Right lobe of liver (tissue), 4 donors: ENCODE results near the gene ASPDH.

Experiments
- POLR2A ChIP-seq: fragments of 450-650 bp; IDR thresholded peaks from one replicate; pipeline ENCODE4 v1.6.1; 2017; ENCODE audit warnings: antibody characterized with exemption, mild to moderate bottlenecking
- TF ChIP-seq, protein P1 (sequence below), 4 donors: fragments of 200-600 bp in 3 of 4; fragments of 450-650 bp in 1 of 4; IDR thresholded peaks; one replicate each; pipeline versions ENCODE4 v1.5.1 to v1.8.0; 2016 to 2022; ENCODE audit warnings: antibody characterized with exemption in 4 of 4, mild to moderate bottlenecking in 2 of 4
- donor health status: DM: no; HTN: no; CAD: no.
- donor health status: DM: no; HTN: no; CAD: no.
- donor health status: DM: no; HTN: yes; CAD: no.

DNA sequence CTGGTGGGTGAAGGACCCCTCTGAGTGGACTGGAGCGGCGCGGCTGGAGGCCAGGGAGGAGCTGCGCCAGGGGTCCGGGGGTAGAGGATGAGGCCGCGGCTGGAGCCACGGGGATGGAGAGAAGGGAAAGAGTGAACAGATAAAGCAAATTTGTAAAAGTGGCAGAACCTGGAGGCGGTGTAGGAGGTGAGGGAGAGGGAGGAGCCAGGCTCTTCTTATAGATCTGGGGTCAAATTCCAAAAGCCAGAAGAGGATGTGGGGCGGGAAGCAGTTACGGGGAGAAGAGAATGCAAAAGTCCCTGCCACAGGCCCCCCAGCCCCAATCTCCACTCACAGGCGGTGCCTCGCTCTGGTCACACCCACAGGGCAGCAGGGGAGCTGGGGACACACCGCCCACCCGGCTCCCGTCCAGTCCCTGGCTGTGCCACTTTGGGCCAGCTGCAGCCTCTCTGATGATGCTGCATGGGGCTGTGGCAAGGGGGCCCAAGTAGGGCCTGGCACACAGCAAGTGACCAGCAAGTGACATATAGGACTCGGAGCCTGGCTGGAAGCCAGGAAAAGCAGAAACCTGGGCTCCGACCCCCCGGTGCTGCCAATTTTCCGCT lies 43.4 kb upstream of the ASPDH start:
- TF ChIP-seq, protein P1, sequence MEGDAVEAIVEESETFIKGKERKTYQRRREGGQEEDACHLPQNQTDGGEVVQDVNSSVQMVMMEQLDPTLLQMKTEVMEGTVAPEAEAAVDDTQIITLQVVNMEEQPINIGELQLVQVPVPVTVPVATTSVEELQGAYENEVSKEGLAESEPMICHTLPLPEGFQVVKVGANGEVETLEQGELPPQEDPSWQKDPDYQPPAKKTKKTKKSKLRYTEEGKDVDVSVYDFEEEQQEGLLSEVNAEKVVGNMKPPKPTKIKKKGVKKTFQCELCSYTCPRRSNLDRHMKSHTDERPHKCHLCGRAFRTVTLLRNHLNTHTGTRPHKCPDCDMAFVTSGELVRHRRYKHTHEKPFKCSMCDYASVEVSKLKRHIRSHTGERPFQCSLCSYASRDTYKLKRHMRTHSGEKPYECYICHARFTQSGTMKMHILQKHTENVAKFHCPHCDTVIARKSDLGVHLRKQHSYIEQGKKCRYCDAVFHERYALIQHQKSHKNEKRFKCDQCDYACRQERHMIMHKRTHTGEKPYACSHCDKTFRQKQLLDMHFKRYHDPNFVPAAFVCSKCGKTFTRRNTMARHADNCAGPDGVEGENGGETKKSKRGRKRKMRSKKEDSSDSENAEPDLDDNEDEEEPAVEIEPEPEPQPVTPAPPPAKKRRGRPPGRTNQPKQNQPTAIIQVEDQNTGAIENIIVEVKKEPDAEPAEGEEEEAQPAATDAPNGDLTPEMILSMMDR (IDR thresholded peaks at IDR 0.05) = no peak
- no peak for TF ChIP-seq POLR2A
